H1 (cell line): ENCODE measurements around the gene CTBP2. TPM values are rescaled to one million over a fixed set of nuclear protein-coding genes. Genes with fewer than 3 reads are reported as not detected.

ENCODE experiments used
- ZNF274 ChIP-seq: IDR thresholded peaks from 2 replicates; pipeline ENCODE4 v1.7.0; 2012; ENCODE audit warnings: low read length, borderline replicate concordance; ENCODE audit errors: extremely low read depth
- polyA plus RNA-seq, 7 experiments: library from polyadenylated mRNA; depleted of rRNA in 3 of 7; stranded (reverse) in 5 of 7; unstranded in 2 of 7; fragments of >200 nt in 5 of 7; fragments of 200-250 nt in 2 of 7; gene quantifications; 1 replicate in 5 of 7; 2 replicates in 1 of 7; 4 replicates in 1 of 7; pipeline versions ENCODE4 v1.2.1 to v1.2.3, GENCODE V29; 2011 to 2013; ENCODE audit warnings: missing spikeins in 2 of 7, mixed read lengths in 2 of 7
- total RNA-seq: library from RNA; stranded (reverse); fragmentation: NEBNext Ultra II Directional; extraction: Animal tissue kit (Norgen Biotek cat#: 25700); gene quantifications from 2 replicates; pipeline ENCODE4 v1.2.1, GENCODE V29; 2021
- TF ChIP-seq, protein P1 (sequence below): IDR thresholded peaks from 2 replicates; pipeline ENCODE4 v1.6.1; 2012; ENCODE audit warnings: low read length, inconsistent platforms
- TF ChIP-seq, protein P2 (sequence below): fragments of 300-600 bp; sonication (generic); IDR thresholded peaks from 2 replicates; pipeline ENCODE4 v1.7.1; 2012; ENCODE audit warnings: low read length, moderate library complexity, mild to moderate bottlenecking, inconsistent platforms; ENCODE audit not compliant: insufficient replicate concordance

Gene CTBP2
- total and polyA plus RNA-seq, 2 of the 8 experiments (the other 6 are each of a cell fraction or from before 2014, with no cell fraction given), result 208 to 221 TPM

DNA sequence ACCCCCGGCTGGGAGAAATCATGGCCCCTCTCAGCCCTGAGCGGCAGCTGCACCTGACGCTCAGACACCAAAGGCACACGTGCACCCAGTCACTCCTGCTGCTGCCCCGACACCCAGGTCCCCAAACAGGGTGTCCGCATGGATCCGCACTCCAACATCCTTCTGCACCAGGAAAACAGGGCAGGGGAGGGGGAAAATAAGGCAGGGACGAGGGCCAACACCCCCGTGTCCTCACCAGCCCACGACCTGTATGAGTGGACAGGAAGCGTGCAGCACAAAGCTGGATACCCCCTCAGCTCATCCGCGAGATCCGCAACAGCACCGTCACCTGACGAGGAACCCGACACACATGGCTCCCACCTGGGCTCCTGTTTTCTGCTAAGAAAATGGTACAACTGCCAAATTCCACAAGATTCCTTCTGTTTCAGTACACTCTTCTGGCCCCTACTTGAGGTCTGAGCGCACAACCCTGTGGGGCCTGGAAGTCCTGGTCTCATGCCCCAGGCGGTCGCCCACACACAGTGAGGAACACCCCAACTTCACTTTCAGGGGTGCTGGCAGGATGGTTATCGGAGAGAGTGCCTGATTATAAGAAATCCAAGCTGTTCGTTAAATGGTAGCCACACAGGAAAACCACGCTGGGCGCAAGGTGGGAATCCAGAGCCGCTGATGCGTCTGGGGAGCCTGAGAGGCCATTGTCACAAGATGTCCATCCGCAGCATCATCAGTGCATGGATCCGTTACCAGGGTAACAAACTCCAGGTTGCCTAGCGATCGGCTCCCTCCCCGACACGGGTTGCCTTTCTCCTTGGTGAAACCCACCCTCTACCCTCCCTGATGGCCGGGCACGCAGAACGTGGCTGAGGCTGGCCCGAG, 154.8 kb downstream of the CTBP2 start (continued):
- TF ChIP-seq, protein P1, sequence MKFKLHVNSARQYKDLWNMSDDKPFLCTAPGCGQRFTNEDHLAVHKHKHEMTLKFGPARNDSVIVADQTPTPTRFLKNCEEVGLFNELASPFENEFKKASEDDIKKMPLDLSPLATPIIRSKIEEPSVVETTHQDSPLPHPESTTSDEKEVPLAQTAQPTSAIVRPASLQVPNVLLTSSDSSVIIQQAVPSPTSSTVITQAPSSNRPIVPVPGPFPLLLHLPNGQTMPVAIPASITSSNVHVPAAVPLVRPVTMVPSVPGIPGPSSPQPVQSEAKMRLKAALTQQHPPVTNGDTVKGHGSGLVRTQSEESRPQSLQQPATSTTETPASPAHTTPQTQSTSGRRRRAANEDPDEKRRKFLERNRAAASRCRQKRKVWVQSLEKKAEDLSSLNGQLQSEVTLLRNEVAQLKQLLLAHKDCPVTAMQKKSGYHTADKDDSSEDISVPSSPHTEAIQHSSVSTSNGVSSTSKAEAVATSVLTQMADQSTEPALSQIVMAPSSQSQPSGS, result no peak
- TF ChIP-seq, protein P2, sequence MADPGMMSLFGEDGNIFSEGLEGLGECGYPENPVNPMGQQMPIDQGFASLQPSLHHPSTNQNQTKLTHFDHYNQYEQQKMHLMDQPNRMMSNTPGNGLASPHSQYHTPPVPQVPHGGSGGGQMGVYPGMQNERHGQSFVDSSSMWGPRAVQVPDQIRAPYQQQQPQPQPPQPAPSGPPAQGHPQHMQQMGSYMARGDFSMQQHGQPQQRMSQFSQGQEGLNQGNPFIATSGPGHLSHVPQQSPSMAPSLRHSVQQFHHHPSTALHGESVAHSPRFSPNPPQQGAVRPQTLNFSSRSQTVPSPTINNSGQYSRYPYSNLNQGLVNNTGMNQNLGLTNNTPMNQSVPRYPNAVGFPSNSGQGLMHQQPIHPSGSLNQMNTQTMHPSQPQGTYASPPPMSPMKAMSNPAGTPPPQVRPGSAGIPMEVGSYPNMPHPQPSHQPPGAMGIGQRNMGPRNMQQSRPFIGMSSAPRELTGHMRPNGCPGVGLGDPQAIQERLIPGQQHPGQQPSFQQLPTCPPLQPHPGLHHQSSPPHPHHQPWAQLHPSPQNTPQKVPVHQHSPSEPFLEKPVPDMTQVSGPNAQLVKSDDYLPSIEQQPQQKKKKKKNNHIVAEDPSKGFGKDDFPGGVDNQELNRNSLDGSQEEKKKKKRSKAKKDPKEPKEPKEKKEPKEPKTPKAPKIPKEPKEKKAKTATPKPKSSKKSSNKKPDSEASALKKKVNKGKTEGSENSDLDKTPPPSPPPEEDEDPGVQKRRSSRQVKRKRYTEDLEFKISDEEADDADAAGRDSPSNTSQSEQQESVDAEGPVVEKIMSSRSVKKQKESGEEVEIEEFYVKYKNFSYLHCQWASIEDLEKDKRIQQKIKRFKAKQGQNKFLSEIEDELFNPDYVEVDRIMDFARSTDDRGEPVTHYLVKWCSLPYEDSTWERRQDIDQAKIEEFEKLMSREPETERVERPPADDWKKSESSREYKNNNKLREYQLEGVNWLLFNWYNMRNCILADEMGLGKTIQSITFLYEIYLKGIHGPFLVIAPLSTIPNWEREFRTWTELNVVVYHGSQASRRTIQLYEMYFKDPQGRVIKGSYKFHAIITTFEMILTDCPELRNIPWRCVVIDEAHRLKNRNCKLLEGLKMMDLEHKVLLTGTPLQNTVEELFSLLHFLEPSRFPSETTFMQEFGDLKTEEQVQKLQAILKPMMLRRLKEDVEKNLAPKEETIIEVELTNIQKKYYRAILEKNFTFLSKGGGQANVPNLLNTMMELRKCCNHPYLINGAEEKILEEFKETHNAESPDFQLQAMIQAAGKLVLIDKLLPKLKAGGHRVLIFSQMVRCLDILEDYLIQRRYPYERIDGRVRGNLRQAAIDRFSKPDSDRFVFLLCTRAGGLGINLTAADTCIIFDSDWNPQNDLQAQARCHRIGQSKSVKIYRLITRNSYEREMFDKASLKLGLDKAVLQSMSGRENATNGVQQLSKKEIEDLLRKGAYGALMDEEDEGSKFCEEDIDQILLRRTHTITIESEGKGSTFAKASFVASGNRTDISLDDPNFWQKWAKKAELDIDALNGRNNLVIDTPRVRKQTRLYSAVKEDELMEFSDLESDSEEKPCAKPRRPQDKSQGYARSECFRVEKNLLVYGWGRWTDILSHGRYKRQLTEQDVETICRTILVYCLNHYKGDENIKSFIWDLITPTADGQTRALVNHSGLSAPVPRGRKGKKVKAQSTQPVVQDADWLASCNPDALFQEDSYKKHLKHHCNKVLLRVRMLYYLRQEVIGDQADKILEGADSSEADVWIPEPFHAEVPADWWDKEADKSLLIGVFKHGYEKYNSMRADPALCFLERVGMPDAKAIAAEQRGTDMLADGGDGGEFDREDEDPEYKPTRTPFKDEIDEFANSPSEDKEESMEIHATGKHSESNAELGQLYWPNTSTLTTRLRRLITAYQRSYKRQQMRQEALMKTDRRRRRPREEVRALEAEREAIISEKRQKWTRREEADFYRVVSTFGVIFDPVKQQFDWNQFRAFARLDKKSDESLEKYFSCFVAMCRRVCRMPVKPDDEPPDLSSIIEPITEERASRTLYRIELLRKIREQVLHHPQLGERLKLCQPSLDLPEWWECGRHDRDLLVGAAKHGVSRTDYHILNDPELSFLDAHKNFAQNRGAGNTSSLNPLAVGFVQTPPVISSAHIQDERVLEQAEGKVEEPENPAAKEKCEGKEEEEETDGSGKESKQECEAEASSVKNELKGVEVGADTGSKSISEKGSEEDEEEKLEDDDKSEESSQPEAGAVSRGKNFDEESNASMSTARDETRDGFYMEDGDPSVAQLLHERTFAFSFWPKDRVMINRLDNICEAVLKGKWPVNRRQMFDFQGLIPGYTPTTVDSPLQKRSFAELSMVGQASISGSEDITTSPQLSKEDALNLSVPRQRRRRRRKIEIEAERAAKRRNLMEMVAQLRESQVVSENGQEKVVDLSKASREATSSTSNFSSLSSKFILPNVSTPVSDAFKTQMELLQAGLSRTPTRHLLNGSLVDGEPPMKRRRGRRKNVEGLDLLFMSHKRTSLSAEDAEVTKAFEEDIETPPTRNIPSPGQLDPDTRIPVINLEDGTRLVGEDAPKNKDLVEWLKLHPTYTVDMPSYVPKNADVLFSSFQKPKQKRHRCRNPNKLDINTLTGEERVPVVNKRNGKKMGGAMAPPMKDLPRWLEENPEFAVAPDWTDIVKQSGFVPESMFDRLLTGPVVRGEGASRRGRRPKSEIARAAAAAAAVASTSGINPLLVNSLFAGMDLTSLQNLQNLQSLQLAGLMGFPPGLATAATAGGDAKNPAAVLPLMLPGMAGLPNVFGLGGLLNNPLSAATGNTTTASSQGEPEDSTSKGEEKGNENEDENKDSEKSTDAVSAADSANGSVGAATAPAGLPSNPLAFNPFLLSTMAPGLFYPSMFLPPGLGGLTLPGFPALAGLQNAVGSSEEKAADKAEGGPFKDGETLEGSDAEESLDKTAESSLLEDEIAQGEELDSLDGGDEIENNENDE, result no peak
- no peak for TF ChIP-seq ZNF274
